GM12874 (cell line): ENCODE measurements around the gene PLEKHB1.

Experiments
- TF ChIP-seq, protein P1 (sequence below): IDR thresholded peaks from 2 replicates; pipeline ENCODE4 v1.5.1; 2011; ENCODE audit warnings: low read depth, mild to moderate bottlenecking, control low read depth, low read length, moderate library complexity; ENCODE audit not compliant: insufficient read depth

PLEKHB1 gene

DNA sequence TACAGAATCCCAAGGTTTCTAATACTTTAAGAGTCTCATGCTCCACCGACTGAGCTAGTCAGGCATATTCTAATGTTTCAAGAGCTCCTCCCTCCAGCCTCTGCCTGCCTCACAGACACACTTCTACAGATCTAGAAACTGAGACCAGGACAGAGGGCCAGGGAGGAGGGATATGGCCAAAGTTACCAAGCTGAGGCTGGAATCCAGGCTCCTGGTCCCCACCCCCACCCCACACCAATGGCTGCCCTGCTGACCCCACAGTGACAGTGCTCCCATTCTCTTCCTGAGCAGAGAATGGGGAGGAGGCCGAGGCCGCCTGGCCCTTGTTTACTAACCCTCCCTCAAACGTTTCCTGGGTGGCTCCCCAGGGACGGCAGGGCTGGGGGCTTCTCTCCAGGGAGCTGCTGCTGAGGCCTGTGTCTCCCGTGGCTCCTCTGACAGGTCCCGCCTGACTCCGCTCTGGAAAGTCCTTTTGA is 2.2 kb downstream of the PLEKHB1 start:
- TF ChIP-seq, protein P1, sequence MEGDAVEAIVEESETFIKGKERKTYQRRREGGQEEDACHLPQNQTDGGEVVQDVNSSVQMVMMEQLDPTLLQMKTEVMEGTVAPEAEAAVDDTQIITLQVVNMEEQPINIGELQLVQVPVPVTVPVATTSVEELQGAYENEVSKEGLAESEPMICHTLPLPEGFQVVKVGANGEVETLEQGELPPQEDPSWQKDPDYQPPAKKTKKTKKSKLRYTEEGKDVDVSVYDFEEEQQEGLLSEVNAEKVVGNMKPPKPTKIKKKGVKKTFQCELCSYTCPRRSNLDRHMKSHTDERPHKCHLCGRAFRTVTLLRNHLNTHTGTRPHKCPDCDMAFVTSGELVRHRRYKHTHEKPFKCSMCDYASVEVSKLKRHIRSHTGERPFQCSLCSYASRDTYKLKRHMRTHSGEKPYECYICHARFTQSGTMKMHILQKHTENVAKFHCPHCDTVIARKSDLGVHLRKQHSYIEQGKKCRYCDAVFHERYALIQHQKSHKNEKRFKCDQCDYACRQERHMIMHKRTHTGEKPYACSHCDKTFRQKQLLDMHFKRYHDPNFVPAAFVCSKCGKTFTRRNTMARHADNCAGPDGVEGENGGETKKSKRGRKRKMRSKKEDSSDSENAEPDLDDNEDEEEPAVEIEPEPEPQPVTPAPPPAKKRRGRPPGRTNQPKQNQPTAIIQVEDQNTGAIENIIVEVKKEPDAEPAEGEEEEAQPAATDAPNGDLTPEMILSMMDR, result no peak

GRCh38 chr11:73649206-73649605 is 2.8 kb downstream of the PLEKHB1 start:
- TF ChIP-seq, protein P1, result no peak

DNA sequence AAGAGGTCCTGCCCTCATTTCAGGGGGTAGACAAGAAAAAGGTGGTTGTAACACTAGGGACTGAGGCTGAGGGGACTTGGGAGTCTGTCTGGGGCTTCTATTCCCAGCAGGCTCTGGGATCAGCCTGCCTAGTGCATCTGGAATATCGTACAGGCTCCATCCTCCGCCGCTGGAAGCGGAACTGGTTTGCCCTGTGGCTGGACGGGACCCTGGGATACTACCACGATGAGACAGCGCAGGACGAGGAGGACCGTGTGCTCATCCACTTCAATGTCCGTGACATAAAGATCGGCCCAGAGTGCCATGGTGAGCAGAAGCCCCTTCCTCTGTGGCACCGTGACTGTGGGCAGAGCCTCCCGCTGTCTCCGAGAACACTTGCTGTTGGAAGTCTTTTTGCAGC is 4.0 kb downstream of the PLEKHB1 start:
- TF ChIP-seq, protein P1, result no peak

GRCh38 chr11:73651252-73651651 is 4.9 kb downstream of the PLEKHB1 start:
- TF ChIP-seq, protein P1, result no peak

DNA sequence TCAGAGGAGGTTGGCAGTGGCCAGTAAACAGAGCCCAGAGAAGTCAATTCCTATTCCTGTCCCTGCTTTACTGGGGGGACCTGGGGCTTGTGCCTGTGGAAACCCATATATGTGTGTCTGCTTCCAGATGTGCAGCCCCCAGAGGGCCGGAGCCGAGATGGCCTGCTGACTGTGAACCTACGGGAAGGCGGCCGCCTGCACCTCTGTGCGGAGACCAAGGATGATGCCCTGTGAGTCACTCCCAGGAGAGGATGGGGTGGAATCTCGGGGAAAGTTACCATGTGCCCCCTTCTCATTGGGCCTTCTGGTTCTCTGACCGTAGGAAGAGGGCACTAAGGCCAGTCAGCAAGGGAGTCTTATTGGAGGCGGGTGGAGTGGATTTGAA is 5.3 kb downstream of the PLEKHB1 start:
- TF ChIP-seq, protein P1, result no peak

GRCh38 chr11:73652046-73652730 is 5.8 kb downstream of the PLEKHB1 start:
- TF ChIP-seq, protein P1, result no peak

GRCh38 chr11:73652856-73653559 is 6.6 kb downstream of the PLEKHB1 start:
- TF ChIP-seq, protein P1, result no peak
